Measurements from ENCODE around the gene ATP8A1. TPM values are rescaled to one million over a fixed set of nuclear protein-coding genes. Genes with fewer than 3 reads are reported as not detected.

Gene ATP8A1
- total RNA-seq, 1 experiment from 2014 or later: 0.80 TPM

- ATAC-seq: no peak
- in situ Hi-C loops (cut with HindIII; ENCODE audit: low pct_unique_long_range_greater_than_20kb, low sequenced_read_pairs) (no loop called here), intact Hi-C loops (cut with micrococcal nuclease; ENCODE audit: unreplicated experiment) (no loop called here)
- Histone ChIP-seq H3K4me3 (ENCODE audit: low read depth in 2 of 2, low read length in 2 of 2) (no peak overlapping the region), H3K27me3 (ENCODE audit: control insufficient read depth, insufficient read depth, low read length) (no peaks in the 10 kb centered on the region; the same call in 1 of the 2 replicates), H3K9me3 (ENCODE audit: control insufficient read depth, insufficient read depth, low read depth, low read length) (no peaks in the 10 kb centered on the region), H3K36me3 (ENCODE audit: control insufficient read depth, insufficient read depth, low read length) (no peaks in the 10 kb centered on the region), H3K27ac (ENCODE audit: low read length) (no peak overlapping the region), H3K4me1 (ENCODE audit: control insufficient read depth, insufficient read depth, low read length) (no peaks in the 10 kb centered on the region)
- TF ChIP-seq POLR2AphosphoS5 (IDR thresholded peaks at IDR 0.05; ENCODE audit: low read depth, low read length) (no peak), SIN3A (IDR thresholded peaks at IDR 0.05; ENCODE audit: borderline replicate concordance, insufficient read depth, low read depth, low read length) (no peak), CTCF (IDR thresholded peaks at IDR 0.05) (no peak), TCF7L2 (IDR thresholded peaks at IDR 0.05; ENCODE audit: low read depth, low read length) (no peak), REST (IDR thresholded peaks at IDR 0.05; ENCODE audit: insufficient read depth in 1 of 2, low read depth in 2 of 2, low read length in 1 of 2) (no peak)
- POLR2A ChIA-PET: no interaction called here
- CTCF ChIA-PET: no interaction called here
- no peak for DNase-seq (ENCODE audit: low read depth, low spot score)
- no TSS peak for BruUV-seq (replicated peaks)
Observed at GRCh38 chr4:42436928-42437565, 219.9 kb downstream of the ATP8A1 start.

- TF ChIP-seq TCF7L2 (IDR thresholded peaks at IDR 0.05; ENCODE audit: low read depth, low read length) (no peak), REST (IDR thresholded peaks at IDR 0.05; ENCODE audit: insufficient read depth in 1 of 2, low read depth in 2 of 2, low read length in 1 of 2) (no peak), POLR2AphosphoS5 (IDR thresholded peaks at IDR 0.05; ENCODE audit: low read depth, low read length) (no peak), SIN3A (IDR thresholded peaks at IDR 0.05; ENCODE audit: borderline replicate concordance, insufficient read depth, low read depth, low read length) (no peak), CTCF (IDR thresholded peaks at IDR 0.05) (no peak)
- intact Hi-C loops (cut with micrococcal nuclease; ENCODE audit: unreplicated experiment): no loop called here
- BruUV-seq (replicated peaks): no TSS peak
- H3K27ac ChIP-seq (ENCODE audit: low read length): no peak overlapping the region
- H3K36me3 ChIP-seq (ENCODE audit: control insufficient read depth, insufficient read depth, low read length): no peaks in the 10 kb centered on the region
- no peaks in the 10 kb centered on the region for H3K4me1 ChIP-seq (ENCODE audit: control insufficient read depth, insufficient read depth, low read length)
- H3K4me3 ChIP-seq (ENCODE audit: low read depth in 2 of 2, low read length in 2 of 2): no peak overlapping the region
- CTCF ChIA-PET: interaction anchor here (0.5 kb wide), 1 partner anchor 157 kb away, joined by 4 read pairs; no protein-coding TSS in a partner anchor
- POLR2A ChIA-PET: no interaction called here
- DNase-seq (ENCODE audit: low read depth, low spot score) (no peak), ATAC-seq (no peak)
- in situ Hi-C loops (cut with HindIII; ENCODE audit: low pct_unique_long_range_greater_than_20kb, low sequenced_read_pairs): no loop called here
- H3K9me3 ChIP-seq (ENCODE audit: control insufficient read depth, insufficient read depth, low read depth, low read length): no peaks in the 10 kb centered on the region
- H3K27me3 ChIP-seq (ENCODE audit: control insufficient read depth, insufficient read depth, low read length): no peaks in the 10 kb centered on the region
Observed at GRCh38 chr4:42428036-42428435, 228.9 kb downstream of the ATP8A1 start.
